GM19043 (cell line): ENCODE data around the gene TBL3.

ENCODE experiments used
- ATAC-seq: cut with Tn5 transposase; IDR thresholded peaks from one replicate; pipeline ENCODE4 v1.9.1; 2021; ENCODE audit warnings: low read depth; ENCODE audit not compliant: unreplicated experiment

The TBL3 gene

DNA sequence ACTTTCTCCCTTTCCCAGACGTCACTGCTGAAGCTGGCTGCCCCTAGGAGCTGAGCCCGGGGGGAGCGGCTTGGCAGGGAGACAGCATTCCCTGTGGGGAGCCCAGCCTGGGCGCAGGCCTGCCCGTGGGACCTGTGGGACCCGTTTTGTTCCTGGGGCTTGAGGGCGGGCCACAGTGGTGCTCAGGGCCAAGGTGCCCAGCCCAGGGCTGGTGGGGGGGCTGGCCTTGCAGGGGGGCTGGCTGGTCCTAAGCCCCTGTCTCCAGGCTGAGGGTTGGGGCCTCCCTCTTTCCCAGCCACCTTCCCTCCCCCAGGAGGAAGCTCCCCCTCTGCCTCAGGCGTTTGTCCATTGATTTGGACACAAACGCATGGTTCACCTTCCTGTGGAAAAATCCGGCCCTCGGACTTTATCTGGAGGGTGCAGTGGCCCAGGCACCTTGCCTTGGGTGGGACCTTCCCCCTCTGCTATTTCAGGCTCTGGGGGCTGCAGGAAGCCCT lies 59.3 kb downstream of the TBL3 start:
- ATAC-seq, result no peak
